HEK293 (cell line): Measurements from ENCODE around the gene ADGRB3.

Experiments used
- CTCF ChIA-PET: fragments of 350-600 bp; formaldehyde crosslinking; extraction: SDS; loops from one replicate; lab custom pipeline; 2021; ENCODE audit warnings: antibody characterized with exemption; lab: Yijun Ruan, JAX
- POLR2A ChIA-PET: fragments of 300-600 bp; formaldehyde crosslinking; extraction: SDS; loops from one replicate; lab custom pipeline; 2020; ENCODE audit warnings: antibody characterized with exemption, inconsistent platforms; lab: Yijun Ruan, JAX
- H3K27ac ChIP-seq: fragments of 200-500 bp; sonication (Bioruptor generic); 2 replicates; pipeline ENCODE4 v1.5.1; 2014; ENCODE audit warnings: low read depth, low read length, control low read depth, inconsistent platforms; ENCODE audit errors: extremely low read depth
- H3K36me3 ChIP-seq, 2 experiments: fragments of 200-500 bp in 1 of 2; sonication (Bioruptor generic) in 1 of 2; 1 replicate in 1 of 2; 2 replicates in 1 of 2; pipeline ENCODE4 v1.5.1; 2014 to 2017; ENCODE audit warnings: inconsistent platforms in 2 of 2, low read length in 2 of 2; ENCODE audit not compliant: control insufficient read depth in 2 of 2, insufficient read depth in 1 of 2
- H3K4me1 ChIP-seq: fragments of 200-500 bp; sonication (Bioruptor generic); 2 replicates; pipeline ENCODE4 v1.5.1; 2014; ENCODE audit warnings: mild to moderate bottlenecking, low read length, inconsistent platforms; ENCODE audit not compliant: control insufficient read depth, insufficient read depth
- H3K4me3 ChIP-seq: 2 replicates; pipeline ENCODE4 v1.5.1; 2011; ENCODE audit warnings: low read depth, mild to moderate bottlenecking, control low read depth, low read length, moderate library complexity
- H3K9me3 ChIP-seq: fragments of 200-500 bp; sonication (Bioruptor generic); 2 replicates; pipeline ENCODE4 v1.5.1; 2014; ENCODE audit warnings: low read depth, low read length, inconsistent platforms; ENCODE audit not compliant: control insufficient read depth, insufficient read depth
- BCL11A ChIP-seq: fragments of 450-650 bp; formaldehyde crosslinking; IDR thresholded peaks from 2 replicates; pipeline ENCODE4 v1.5.1; 2016; ENCODE audit warnings: low read depth, missing biosample characterization, missing genetic modification characterization
- EGR2 ChIP-seq: fragments of 450-650 bp; formaldehyde crosslinking; IDR thresholded peaks from 2 replicates; pipeline ENCODE4 v1.5.1; 2016; ENCODE audit warnings: low read depth, missing biosample characterization, missing genetic modification characterization
- GLI4 ChIP-seq: fragments of 450-650 bp; formaldehyde crosslinking; IDR thresholded peaks from 2 replicates; pipeline ENCODE4 v1.5.1; 2016; ENCODE audit warnings: missing biosample characterization, missing genetic modification characterization
- GLIS1 ChIP-seq: fragments of 450-650 bp; formaldehyde crosslinking; IDR thresholded peaks from 2 replicates; pipeline ENCODE4 v1.5.1; 2016; ENCODE audit warnings: missing biosample characterization, missing genetic modification characterization
- HOXC10 ChIP-seq: sonication (generic); formaldehyde crosslinking; IDR thresholded peaks from 2 replicates; pipeline ENCODE4 v1.8.1; 2023; ENCODE audit warnings: mild to moderate bottlenecking, missing genetic modification reagents
- MZF1 ChIP-seq: fragments of 450-650 bp; formaldehyde crosslinking; IDR thresholded peaks from 2 replicates; pipeline ENCODE4 v1.5.1; 2017; ENCODE audit warnings: missing biosample characterization, missing genetic modification characterization, borderline replicate concordance
- TSHZ1 ChIP-seq: fragments of 450-650 bp; formaldehyde crosslinking; IDR thresholded peaks from 2 replicates; pipeline ENCODE4 v1.5.1; 2016; ENCODE audit warnings: missing biosample characterization, missing genetic modification characterization, borderline replicate concordance
- ZBTB26 ChIP-seq: fragments of 450-650 bp; formaldehyde crosslinking; optimal IDR thresholded peaks from 2 replicates; pipeline ENCODE3; 2016; ENCODE audit warnings: missing biosample characterization, mild to moderate bottlenecking, missing genetic modification characterization
- ZNF112 ChIP-seq: fragments of 450-650 bp; formaldehyde crosslinking; IDR thresholded peaks from 2 replicates; pipeline ENCODE4 v1.5.0; 2017; ENCODE audit warnings: missing biosample characterization, missing genetic modification characterization
- ZNF121 ChIP-seq: fragments of 450-650 bp; formaldehyde crosslinking; IDR thresholded peaks from 2 replicates; pipeline ENCODE4 v1.5.1; 2016; ENCODE audit warnings: missing biosample characterization, missing genetic modification characterization
- ZNF148 ChIP-seq: fragments of 450-650 bp; formaldehyde crosslinking; IDR thresholded peaks from 2 replicates; pipeline ENCODE4 v1.5.0; 2017; ENCODE audit warnings: missing biosample characterization, missing genetic modification characterization, borderline replicate concordance
- ZNF19 ChIP-seq: fragments of 450-650 bp; formaldehyde crosslinking; IDR thresholded peaks from 2 replicates; pipeline ENCODE4; 2016; ENCODE audit warnings: missing biosample characterization, missing genetic modification characterization, low read depth
- ZNF2 ChIP-seq: fragments of 450-650 bp; formaldehyde crosslinking; IDR thresholded peaks from 2 replicates; pipeline ENCODE4 v1.5.1; 2016; ENCODE audit warnings: missing biosample characterization, missing genetic modification characterization
- ZNF24 ChIP-seq: fragments of 450-650 bp; formaldehyde crosslinking; IDR thresholded peaks from 2 replicates; pipeline ENCODE4 v1.5.1; 2016; ENCODE audit warnings: missing biosample characterization, missing genetic modification characterization
- ZNF248 ChIP-seq: fragments of 450-650 bp; formaldehyde crosslinking; IDR thresholded peaks from 2 replicates; pipeline ENCODE4 v1.5.1; 2017; ENCODE audit warnings: missing biosample characterization, missing genetic modification characterization
- ZNF292 ChIP-seq: fragments of 450-650 bp; formaldehyde crosslinking; IDR thresholded peaks from 2 replicates; pipeline ENCODE4 v1.5.1; 2016; ENCODE audit warnings: low read depth, missing biosample characterization, missing genetic modification characterization, borderline replicate concordance
- ZNF302 ChIP-seq: fragments of 450-650 bp; formaldehyde crosslinking; IDR thresholded peaks from 2 replicates; pipeline ENCODE4 v1.5.1; 2016; ENCODE audit warnings: missing biosample characterization, missing genetic modification characterization, low read depth
- ZNF354C ChIP-seq: fragments of 450-650 bp; formaldehyde crosslinking; IDR thresholded peaks from 2 replicates; pipeline ENCODE4 v1.5.1; 2016; ENCODE audit warnings: missing biosample characterization, missing genetic modification characterization, low read depth, borderline replicate concordance
- ZNF530 ChIP-seq: fragments of 450-650 bp; formaldehyde crosslinking; IDR thresholded peaks from 2 replicates; pipeline ENCODE4 v1.5.1; 2016; ENCODE audit warnings: low read depth, missing biosample characterization, missing genetic modification characterization
- ZNF670 ChIP-seq: fragments of 450-650 bp; formaldehyde crosslinking; IDR thresholded peaks from 2 replicates; pipeline ENCODE4 v1.5.1; 2016; ENCODE audit warnings: missing biosample characterization, missing genetic modification characterization, low read depth
- TF ChIP-seq, protein P1 (sequence below): fragments of 450-650 bp; formaldehyde crosslinking; IDR thresholded peaks from 2 replicates; pipeline ENCODE4 v1.5.1; 2016; ENCODE audit warnings: missing biosample characterization, missing genetic modification characterization
- TF ChIP-seq, protein P2 (sequence below): fragments of 450-650 bp; formaldehyde crosslinking; IDR thresholded peaks from 2 replicates; pipeline ENCODE4 v1.5.1; 2016; ENCODE audit warnings: missing biosample characterization, missing genetic modification characterization

The ADGRB3 gene

DNA sequence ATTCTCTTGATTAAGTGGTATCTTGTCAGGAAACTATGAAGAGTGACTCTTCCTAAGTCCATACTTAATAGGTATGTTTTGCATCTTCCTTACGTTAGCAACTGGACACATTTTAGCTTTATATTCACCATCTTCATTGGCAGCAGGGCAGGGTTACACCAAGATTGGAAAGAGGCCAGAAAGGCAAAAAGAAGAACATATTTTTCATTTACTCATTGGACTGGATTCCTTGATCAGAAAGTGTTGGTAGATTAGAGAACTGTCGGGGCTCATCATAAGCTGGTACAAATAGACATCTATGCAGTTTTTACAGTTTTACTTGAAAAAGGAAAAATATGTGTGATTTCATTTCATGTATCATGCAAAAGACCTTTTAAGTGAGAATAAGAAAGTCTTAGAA, 696.8 kb downstream of the ADGRB3 start:
- ChIA-PET POLR2A (no interaction called here), CTCF (no interaction called here)
- TF ChIP-seq TSHZ1 (tag by site-specific recombination) (no peak), ZBTB26 (no peak), EGR2 (tag by site-specific recombination) (no peak), ZNF530 (tag by site-specific recombination) (no peak), GLI4 (tag by site-specific recombination) (no peak), GLIS1 (tag by site-specific recombination) (no peak)
- TF ChIP-seq, protein P1, sequence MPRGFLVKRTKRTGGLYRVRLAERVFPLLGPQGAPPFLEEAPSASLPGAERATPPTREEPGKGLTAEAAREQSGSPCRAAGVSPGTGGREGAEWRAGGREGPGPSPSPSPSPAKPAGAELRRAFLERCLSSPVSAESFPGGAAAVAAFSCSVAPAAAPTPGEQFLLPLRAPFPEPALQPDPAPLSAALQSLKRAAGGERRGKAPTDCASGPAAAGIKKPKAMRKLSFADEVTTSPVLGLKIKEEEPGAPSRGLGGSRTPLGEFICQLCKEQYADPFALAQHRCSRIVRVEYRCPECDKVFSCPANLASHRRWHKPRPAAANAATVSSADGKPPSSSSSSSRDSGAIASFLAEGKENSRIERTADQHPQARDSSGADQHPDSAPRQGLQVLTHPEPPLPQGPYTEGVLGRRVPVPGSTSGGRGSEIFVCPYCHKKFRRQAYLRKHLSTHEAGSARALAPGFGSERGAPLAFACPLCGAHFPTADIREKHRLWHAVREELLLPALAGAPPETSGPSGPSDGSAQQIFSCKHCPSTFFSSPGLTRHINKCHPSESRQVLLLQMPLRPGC (tag by site-specific recombination), result no peak
- H3K4me3 ChIP-seq, result no peak overlapping the region
- no peaks in the 10 kb centered on the region for H3K9me3 ChIP-seq
- H3K4me1 ChIP-seq, result no peaks in the 10 kb centered on the region
- H3K27ac ChIP-seq, result no peak overlapping the region
- no peaks in the 10 kb centered on the region for H3K36me3 ChIP-seq

DNA sequence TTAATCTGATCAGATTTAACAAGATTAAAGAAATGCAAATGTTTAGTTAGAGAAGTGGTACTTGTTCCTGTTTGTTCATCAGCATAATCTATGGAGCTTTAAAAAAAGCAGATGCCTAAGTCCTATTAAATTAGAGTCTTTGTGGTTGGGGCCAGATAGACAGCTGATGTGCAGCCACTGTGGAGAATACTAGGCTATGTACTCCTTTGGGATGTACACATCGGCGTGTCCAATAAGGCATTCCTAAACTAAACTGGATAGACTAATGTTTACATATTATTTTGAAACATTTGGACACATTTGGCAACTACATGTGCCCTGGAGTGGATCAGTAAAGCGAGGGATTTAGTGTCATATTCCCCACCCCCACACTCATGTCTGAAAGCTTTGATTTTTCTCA, 702.2 kb downstream of the ADGRB3 start:
- no peak overlapping the region for H3K4me3 ChIP-seq
- no peak overlapping the region for H3K27ac ChIP-seq
- no peaks in the 10 kb centered on the region for H3K4me1 ChIP-seq
- CTCF ChIA-PET, result no interaction called here
- POLR2A ChIA-PET, result no interaction called here
- no peaks in the 10 kb centered on the region for H3K36me3 ChIP-seq
- TF ChIP-seq BCL11A (tag by site-specific recombination) (no peak), ZNF354C (tag by site-specific recombination) (no peak), ZNF24 (tag by site-specific recombination) (no peak)
- TF ChIP-seq, protein P2, sequence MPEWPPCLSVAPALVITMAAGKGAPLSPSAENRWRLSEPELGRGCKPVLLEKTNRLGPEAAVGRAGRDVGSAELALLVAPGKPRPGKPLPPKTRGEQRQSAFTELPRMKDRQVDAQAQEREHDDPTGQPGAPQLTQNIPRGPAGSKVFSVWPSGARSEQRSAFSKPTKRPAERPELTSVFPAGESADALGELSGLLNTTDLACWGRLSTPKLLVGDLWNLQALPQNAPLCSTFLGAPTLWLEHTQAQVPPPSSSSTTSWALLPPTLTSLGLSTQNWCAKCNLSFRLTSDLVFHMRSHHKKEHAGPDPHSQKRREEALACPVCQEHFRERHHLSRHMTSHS (tag by site-specific recombination), result no peak
- TF ChIP-seq, all 188 proteins: peak for 0
- H3K9me3 ChIP-seq, result no peaks in the 10 kb centered on the region

DNA sequence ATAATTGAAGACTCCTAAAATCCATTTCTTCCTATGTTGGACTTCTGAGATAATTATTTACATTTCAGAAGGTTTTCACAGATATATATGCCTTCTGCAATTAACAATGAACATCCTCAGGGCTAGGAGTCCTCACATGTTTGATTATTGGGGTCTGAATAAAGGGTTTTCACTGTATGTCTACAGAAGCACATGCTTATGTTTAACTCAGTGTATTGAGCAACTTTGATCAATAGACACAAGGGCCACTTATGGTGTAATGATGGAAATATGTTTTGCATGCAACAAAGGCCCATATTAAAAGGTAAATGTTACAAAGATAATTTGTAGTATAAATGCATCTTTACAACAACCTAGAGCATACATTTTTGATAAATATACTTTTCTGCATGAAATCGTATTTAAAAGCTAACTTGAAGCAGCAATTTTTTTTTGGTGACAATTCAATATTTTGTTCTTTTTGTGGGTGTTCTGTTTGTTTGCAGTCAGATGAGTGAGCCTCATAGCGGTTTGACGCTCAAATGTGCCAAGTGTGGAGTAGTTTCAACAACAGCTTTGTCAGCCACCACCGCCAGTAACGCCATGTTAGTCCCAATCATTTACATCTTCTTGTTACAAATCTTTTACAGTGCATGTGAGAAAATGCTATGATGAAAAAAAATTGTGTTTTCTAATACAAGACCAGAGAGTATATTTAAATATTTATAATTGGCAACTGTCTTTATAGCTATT, 703.5 kb downstream of the ADGRB3 start:
- Histone ChIP-seq H3K4me1 (no peaks in the 10 kb centered on the region), H3K36me3 (no peaks in the 10 kb centered on the region), H3K9me3 (no peaks in the 10 kb centered on the region), H3K27ac (no peak overlapping the region), H3K4me3 (no peak overlapping the region)
- ChIA-PET POLR2A (no interaction called here), CTCF (no interaction called here)
- TF ChIP-seq ZNF121 (no peak), ZNF248 (no peak), HOXC10 (CRISPR knock-in tag) (no peak), ZNF302 (tag by site-specific recombination) (no peak), ZNF19 (no peak), ZNF148 (tag by site-specific recombination) (no peak), ZNF292 (tag by site-specific recombination) (no peak), MZF1 (no peak), ZNF670 (tag by site-specific recombination) (no peak), ZNF112 (no peak), ZNF2 (no peak)
